ENCODE measurements around the gene IFFO2. TPM values are rescaled to one million over a fixed set of nuclear protein-coding genes. Genes with fewer than 3 reads are reported as not detected.

IFFO2 gene
- total RNA-seq, 1 donor from 2014 or later = 131 TPM

GRCh38 chr1:18901952-18902522 is 54.4 kb downstream of the IFFO2 start:
- no peak for DNase-seq (ENCODE audit: low spot score in 2 of 2)
- no peaks in the 10 kb centered on the region for H3K9me3 ChIP-seq
- H3K36me3 ChIP-seq = peaks cover 0 to 4% of the 10 kb centered on the region in 2 donors
- H3K4me1 ChIP-seq = peaks cover 6 to 12% of the 10 kb centered on the region in 2 donors
- H3K27me3 ChIP-seq = no peaks in the 10 kb centered on the region
- H3K27ac ChIP-seq = peak overlapping the region; percentile 78 to 87
- intact Hi-C loops (cut with DNase I) = loop anchor here (1.0 to 5.0 kb wide), 4 partner anchors 24 to 305 kb away; partner anchors contain the start of gene IFFO2
- no peak for TF ChIP-seq CTCF (IDR thresholded peaks at IDR 0.05)
- peak overlapping the region; percentile 76 to 80 for H3K4me3 ChIP-seq

- Histone ChIP-seq H3K36me3 (peaks cover 0 to under 1% of the 10 kb centered on the region in 2 donors), H3K9me3 (no peaks in the 10 kb centered on the region), H3K27ac (peak overlapping the region in 1 of 2 donors; percentile 78), H3K4me1 (peaks cover 6 to 9% of the 10 kb centered on the region in 2 donors), H3K27me3 (no peaks in the 10 kb centered on the region), H3K4me3 (peak overlapping the region; percentile 76 to 80)
- TF ChIP-seq CTCF (IDR thresholded peaks at IDR 0.05) = no peak
- no peak for DNase-seq (ENCODE audit: low spot score in 2 of 2)
- intact Hi-C loops (cut with DNase I) = loop anchor here (5.0 kb wide), 1 partner anchor 306 kb away; no protein-coding TSS in a partner anchor
These were observed 55.1 kb downstream of the IFFO2 start for GRCh38 chr1:18901147-18901951.

- TF ChIP-seq CTCF (IDR thresholded peaks at IDR 0.05) = no peak
- Histone ChIP-seq H3K27ac (no peak overlapping the region), H3K9me3 (no peaks in the 10 kb centered on the region), H3K36me3 (no peaks in the 10 kb centered on the region), H3K27me3 (no peaks in the 10 kb centered on the region), H3K4me3 (no peak overlapping the region), H3K4me1 (peaks cover 6 to 9% of the 10 kb centered on the region in 2 donors)
- intact Hi-C loops (cut with DNase I) = loop anchor here (5.0 kb wide), 1 partner anchor 307 kb away; no protein-coding TSS in a partner anchor
- DNase-seq (ENCODE audit: low spot score in 2 of 2) = no peak
These were observed 56.1 kb downstream of the IFFO2 start for GRCh38 chr1:18900303-18900841.

GRCh38 chr1:18899363-18900049 is 57.0 kb downstream of the IFFO2 start:
- Histone ChIP-seq H3K9me3 (no peaks in the 10 kb centered on the region), H3K4me3 (no peak overlapping the region), H3K36me3 (no peaks in the 10 kb centered on the region), H3K27me3 (no peaks in the 10 kb centered on the region), H3K4me1 (peaks cover 6 to 9% of the 10 kb centered on the region in 2 donors), H3K27ac (no peak overlapping the region)
- TF ChIP-seq CTCF (IDR thresholded peaks at IDR 0.05) = no peak
- intact Hi-C loops (cut with DNase I) = loop anchor here (5.0 kb wide), 1 partner anchor 308 kb away; no protein-coding TSS in a partner anchor
- no peak for DNase-seq (ENCODE audit: low spot score in 2 of 2)

GRCh38 chr1:18898567-18898966 is 57.9 kb downstream of the IFFO2 start:
- Histone ChIP-seq H3K36me3 (no peaks in the 10 kb centered on the region), H3K4me1 (peaks cover 4 to 5% of the 10 kb centered on the region in 2 donors), H3K27ac (no peak overlapping the region), H3K9me3 (no peaks in the 10 kb centered on the region), H3K27me3 (no peaks in the 10 kb centered on the region), H3K4me3 (no peak overlapping the region)
- intact Hi-C loops (cut with DNase I) = no loop called here
- no peak for TF ChIP-seq CTCF (IDR thresholded peaks at IDR 0.05)
- DNase-seq (ENCODE audit: low spot score in 2 of 2) = no peak
